BE2C (cell line): ENCODE measurements around the gene PRM3.

Experiments
- DNase-seq: peaks from one replicate; pipeline ENCODE4 v3.0.0-alpha.2; 2020
- H3K27me3 ChIP-seq: fragments of 250-450 bp; sonication (Bioruptor Pico); 2 replicates; pipeline ENCODE4 v1.5.1; 2020; ENCODE audit warnings: mild to moderate bottlenecking
- H3K36me3 ChIP-seq: fragments of 250-450 bp; sonication (Bioruptor Pico); 2 replicates; pipeline ENCODE4 v1.5.1; 2020; ENCODE audit warnings: mild to moderate bottlenecking
- H3K4me1 ChIP-seq: fragments of 250-450 bp; sonication (Bioruptor Pico); 2 replicates; pipeline ENCODE4 v1.5.1; 2020
- H3K4me3 ChIP-seq: 2 replicates; pipeline ENCODE4 v1.5.1; 2011; ENCODE audit warnings: low read depth, low read length
- H3K9me3 ChIP-seq: fragments of 250-450 bp; sonication (Bioruptor Pico); 2 replicates; pipeline ENCODE4 v1.5.1; 2020
- CTCF ChIP-seq: IDR thresholded peaks from 2 replicates; pipeline ENCODE4 v1.5.1; 2012; ENCODE audit warnings: mild to moderate bottlenecking, low read depth, low read length

Gene PRM3

GRCh38 chr16:11289202-11289601, 15.8 kb upstream of the PRM3 start:
- no peak for DNase-seq
- Histone ChIP-seq H3K9me3 (no peaks in the 10 kb centered on the region), H3K4me3 (no peak overlapping the region), H3K27me3 (no peaks in the 10 kb centered on the region), H3K4me1 (no peaks in the 10 kb centered on the region), H3K36me3 (no peaks in the 10 kb centered on the region)
- TF ChIP-seq CTCF, result no peak

DNA sequence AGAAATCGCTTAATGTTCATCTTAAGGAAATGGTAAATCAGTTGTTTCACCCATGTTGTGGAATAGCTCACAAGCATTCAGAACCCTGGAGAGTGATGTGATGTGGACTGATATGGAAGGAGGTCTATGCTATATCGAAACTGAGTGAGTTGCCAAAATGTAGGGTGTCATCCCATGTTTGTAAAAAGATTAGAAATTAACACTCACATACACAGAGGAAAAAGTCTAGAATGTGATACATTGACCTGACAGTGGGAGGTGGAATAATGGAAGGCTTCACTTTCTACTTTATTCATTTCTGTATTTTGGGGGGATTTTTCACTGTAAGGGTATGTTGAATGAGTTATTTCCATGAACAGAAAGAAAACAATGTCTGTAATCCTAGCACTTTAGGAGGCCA, 12.4 kb upstream of the PRM3 start:
- Histone ChIP-seq H3K36me3 (no peaks in the 10 kb centered on the region), H3K4me1 (no peaks in the 10 kb centered on the region), H3K9me3 (no peaks in the 10 kb centered on the region), H3K4me3 (no peak overlapping the region), H3K27me3 (no peaks in the 10 kb centered on the region)
- DNase-seq, result no peak
- no peak for TF ChIP-seq CTCF

DNA sequence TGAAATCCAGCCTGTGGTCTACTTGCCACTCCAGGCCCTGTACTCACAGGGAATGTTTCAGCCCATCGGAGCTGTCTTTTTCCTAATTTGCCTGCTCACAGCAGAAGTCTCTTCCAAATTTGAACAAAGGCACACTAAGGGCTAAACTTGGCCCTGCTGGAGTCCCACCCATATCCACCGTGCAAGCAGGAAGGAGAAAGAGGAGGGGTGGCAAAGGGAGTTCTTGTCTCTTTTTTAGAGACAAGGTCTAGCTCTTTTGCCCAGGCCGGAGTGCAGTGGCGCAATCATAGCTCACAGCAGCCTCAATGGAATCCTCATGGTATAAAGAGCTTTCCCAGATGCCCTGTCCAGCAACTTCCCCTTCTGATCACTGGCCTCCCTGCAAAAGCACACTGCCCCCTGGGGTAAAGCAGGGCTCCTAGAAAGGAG, 10.4 kb upstream of the PRM3 start:
- Histone ChIP-seq H3K9me3 (no peaks in the 10 kb centered on the region), H3K27me3 (no peaks in the 10 kb centered on the region), H3K4me1 (no peaks in the 10 kb centered on the region), H3K4me3 (no peak overlapping the region), H3K36me3 (no peaks in the 10 kb centered on the region)
- no peak for DNase-seq
- no peak for TF ChIP-seq CTCF

- Histone ChIP-seq H3K9me3 (no peaks in the 10 kb centered on the region), H3K4me1 (no peaks in the 10 kb centered on the region), H3K27me3 (no peaks in the 10 kb centered on the region), H3K36me3 (no peaks in the 10 kb centered on the region), H3K4me3 (no peak within 1 kb of the TSS)
- TF ChIP-seq CTCF, result no peak
- DNase-seq, result no peak
Measured at GRCh38 chr16:11280616-11281522, 7.4 kb upstream of the PRM3 start, which contains the start of gene PRM1. Gene PRM1 (minus strand): TSS chr16:11281330. CDS start chr16:11281238, 92 bp downstream.

DNA sequence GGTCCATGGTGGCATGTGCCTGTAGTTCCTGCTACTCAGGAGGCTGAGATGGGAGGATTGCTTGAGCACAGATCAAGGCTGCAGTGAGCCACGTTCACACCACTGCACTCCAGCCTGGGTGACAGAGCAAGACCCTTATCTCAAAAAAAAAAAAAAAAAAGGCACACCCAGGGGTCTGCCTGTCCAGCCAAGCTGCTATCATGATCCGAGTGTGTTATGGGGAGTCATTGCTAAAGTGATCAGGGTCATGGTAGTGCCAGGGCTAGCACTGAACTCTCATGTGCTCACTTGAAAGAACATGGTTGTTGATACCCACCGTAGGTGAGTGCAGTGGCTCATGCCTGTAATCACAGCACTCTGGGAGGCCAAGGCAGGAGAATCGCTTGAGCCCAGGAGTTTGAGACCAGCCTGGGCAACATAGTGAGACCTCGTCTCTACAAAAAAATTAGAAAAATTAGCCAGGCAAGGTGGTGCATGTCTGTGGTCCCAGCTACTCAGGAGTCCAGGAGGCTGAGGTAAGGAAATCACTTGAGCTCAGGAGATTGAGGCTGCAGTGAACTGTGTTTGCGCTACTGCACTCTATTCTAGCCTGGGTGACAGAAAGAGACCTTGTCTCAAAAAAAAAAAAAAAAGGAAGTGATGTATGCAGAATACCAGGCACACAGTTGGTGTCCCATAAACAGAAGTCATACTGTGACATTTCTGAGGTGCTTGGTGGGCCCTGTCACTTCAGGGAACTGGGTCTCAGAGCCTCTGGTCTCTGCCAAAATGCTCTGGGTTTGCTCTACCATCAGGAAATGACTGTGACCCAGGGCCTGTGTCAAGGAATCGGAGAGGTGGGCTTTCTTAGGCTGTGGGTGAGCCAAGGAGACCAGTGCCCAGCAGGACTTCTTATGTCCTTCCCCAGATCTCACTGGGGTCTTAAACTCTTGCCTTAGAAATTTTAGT, 5.5 kb upstream of the PRM3 start:
- Histone ChIP-seq H3K4me1 (no peaks in the 10 kb centered on the region), H3K4me3 (no peak overlapping the region), H3K36me3 (no peaks in the 10 kb centered on the region), H3K27me3 (no peaks in the 10 kb centered on the region), H3K9me3 (no peaks in the 10 kb centered on the region)
- no peak for TF ChIP-seq CTCF
- DNase-seq, result no peak
